Gastroesophageal sphincter (tissue), 3 donors: ENCODE measurements around the gene PCBD1.

Experiments
- EP300 ChIP-seq: sonication (generic); formaldehyde crosslinking; IDR thresholded peaks from one replicate; pipeline ENCODE4 v1.6.1; 2017; ENCODE audit warnings: antibody characterized with exemption, mild to moderate bottlenecking
- POLR2A ChIP-seq, 2 donors: fragments of 450-650 bp; IDR thresholded peaks; one replicate each; pipeline ENCODE4 v1.6.1; 2017; ENCODE audit warnings: antibody characterized with exemption in 2 of 2, mild to moderate bottlenecking in 2 of 2, moderate library complexity in 1 of 2
- POLR2AphosphoS5 ChIP-seq: sonication (generic); formaldehyde crosslinking; IDR thresholded peaks from one replicate; pipeline ENCODE4 v1.6.1; 2017; ENCODE audit warnings: antibody characterized with exemption
- TF ChIP-seq, protein P1 (sequence below), 4 experiments: fragments of 200-600 bp in 2 of 4; fragments of 450-650 bp in 2 of 4; sonication (generic) in 1 of 4; IDR thresholded peaks; one replicate each; pipeline ENCODE4 v1.5.1; 2017 to 2019; ENCODE audit warnings: antibody characterized with exemption in 4 of 4, mild to moderate bottlenecking in 2 of 4, moderate library complexity in 2 of 4

DNA sequence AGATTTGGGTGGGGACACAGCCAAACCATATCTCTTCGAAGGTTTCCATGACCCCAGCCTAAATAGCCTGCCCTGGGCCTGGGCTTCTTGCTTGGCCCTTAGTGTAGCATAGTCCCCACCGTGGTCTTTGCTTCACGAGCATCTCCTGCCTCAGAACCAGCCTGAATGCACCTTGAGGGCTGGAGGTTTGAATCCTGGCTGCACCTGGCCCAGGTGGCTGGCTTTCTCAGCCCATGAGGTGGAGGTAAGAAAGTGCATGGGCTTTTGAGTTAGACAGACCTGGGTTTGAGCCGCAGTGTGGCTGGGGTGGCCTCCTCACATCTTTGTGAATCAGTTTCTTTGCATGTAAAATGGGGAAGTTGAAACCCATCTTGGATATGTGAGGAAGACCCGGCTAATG, 24.2 kb upstream of the PCBD1 start:
- TF ChIP-seq, protein P1, sequence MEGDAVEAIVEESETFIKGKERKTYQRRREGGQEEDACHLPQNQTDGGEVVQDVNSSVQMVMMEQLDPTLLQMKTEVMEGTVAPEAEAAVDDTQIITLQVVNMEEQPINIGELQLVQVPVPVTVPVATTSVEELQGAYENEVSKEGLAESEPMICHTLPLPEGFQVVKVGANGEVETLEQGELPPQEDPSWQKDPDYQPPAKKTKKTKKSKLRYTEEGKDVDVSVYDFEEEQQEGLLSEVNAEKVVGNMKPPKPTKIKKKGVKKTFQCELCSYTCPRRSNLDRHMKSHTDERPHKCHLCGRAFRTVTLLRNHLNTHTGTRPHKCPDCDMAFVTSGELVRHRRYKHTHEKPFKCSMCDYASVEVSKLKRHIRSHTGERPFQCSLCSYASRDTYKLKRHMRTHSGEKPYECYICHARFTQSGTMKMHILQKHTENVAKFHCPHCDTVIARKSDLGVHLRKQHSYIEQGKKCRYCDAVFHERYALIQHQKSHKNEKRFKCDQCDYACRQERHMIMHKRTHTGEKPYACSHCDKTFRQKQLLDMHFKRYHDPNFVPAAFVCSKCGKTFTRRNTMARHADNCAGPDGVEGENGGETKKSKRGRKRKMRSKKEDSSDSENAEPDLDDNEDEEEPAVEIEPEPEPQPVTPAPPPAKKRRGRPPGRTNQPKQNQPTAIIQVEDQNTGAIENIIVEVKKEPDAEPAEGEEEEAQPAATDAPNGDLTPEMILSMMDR (IDR thresholded peaks at IDR 0.05): no peak
- no peak for TF ChIP-seq POLR2A (IDR thresholded peaks at IDR 0.05)
- no peak for TF ChIP-seq EP300
- TF ChIP-seq POLR2AphosphoS5: no peak
